Caco-2 (cell line): ENCODE results near the gene DGKB. TPM values are rescaled to one million over a fixed set of nuclear protein-coding genes. Genes with fewer than 3 reads are reported as not detected.

ENCODE experiments used
- BruUV-seq: library from RNA; stranded (reverse); fragments of 400-500 nt; replicated peaks from 2 replicates; lab custom pipeline; 2021; lab: Mats Ljungman, UMichigan
- CTCF ChIA-PET: fragments of 300-600 bp; sonication (Branson Sonifier 250); formaldehyde crosslinking; loops from one replicate; lab custom pipeline; 2022; ENCODE audit warnings: antibody characterized with exemption; lab: Charles Lee
- POLR2A ChIA-PET: fragments of 300-600 bp; sonication (Branson Sonifier 250); formaldehyde crosslinking; loops from one replicate; lab custom pipeline; 2022; ENCODE audit warnings: antibody characterized with exemption; lab: Charles Lee
- DNase-seq, 2 experiments: peaks; one replicate each; pipeline versions ENCODE4 v3.0.0 to v3.0.0-alpha.2; 2020 to 2022
- H3K27me3 ChIP-seq: replicated peaks from 2 replicates; pipeline ENCODE4 v1.6.0; 2011; ENCODE audit warnings: low read length; ENCODE audit not compliant: control insufficient read depth, insufficient read depth
- H3K36me3 ChIP-seq: 2 replicates; pipeline ENCODE4 v1.5.1; 2011; ENCODE audit warnings: low read length; ENCODE audit not compliant: control insufficient read depth, insufficient read depth
- H3K4me1 ChIP-seq: fragments of 250-450 bp; sonication (Bioruptor Pico); 2 replicates; pipeline ENCODE4 v1.5.1; 2020; ENCODE audit warnings: mild to moderate bottlenecking
- H3K4me3 ChIP-seq: 2 replicates; pipeline ENCODE4 v1.5.1; 2011; ENCODE audit warnings: low read depth, mild to moderate bottlenecking, control low read depth, low read length
- H3K9me3 ChIP-seq: fragments of 250-450 bp; sonication (Bioruptor Pico); 2 replicates; pipeline ENCODE4 v1.5.1; 2020; ENCODE audit warnings: mild to moderate bottlenecking, moderate library complexity
- H3K27ac Mint-ChIP-seq: one replicate; pipeline ENCODE4 v1.8.0; 2022; ENCODE audit warnings: mixed read lengths; ENCODE audit not compliant: unreplicated experiment
- H3K27me3 Mint-ChIP-seq: one replicate; pipeline ENCODE4 v1.8.0; 2022; ENCODE audit warnings: mixed read lengths; ENCODE audit not compliant: insufficient read depth, unreplicated experiment
- H3K36me3 Mint-ChIP-seq: one replicate; pipeline ENCODE4 v1.8.0; 2022; ENCODE audit warnings: mild to moderate bottlenecking, mixed read lengths; ENCODE audit not compliant: insufficient read depth, unreplicated experiment
- H3K4me1 Mint-ChIP-seq: one replicate; pipeline ENCODE4 v1.8.0; 2022; ENCODE audit warnings: low read depth, mixed read lengths; ENCODE audit not compliant: unreplicated experiment
- H3K4me3 Mint-ChIP-seq: one replicate; pipeline ENCODE4 v1.8.0; 2022; ENCODE audit warnings: mild to moderate bottlenecking, moderate library complexity, mixed read lengths; ENCODE audit not compliant: unreplicated experiment
- H3K9me3 Mint-ChIP-seq: one replicate; pipeline ENCODE4 v1.8.0; 2022; ENCODE audit warnings: mixed read lengths; ENCODE audit not compliant: unreplicated experiment
- CTCF ChIP-seq, 2 experiments: fragments of 200-600 bp in 1 of 2; IDR thresholded peaks; 1 replicate in 1 of 2; 2 replicates in 1 of 2; pipeline versions ENCODE4 v1.5.1 to v1.8.0; 2011 to 2022; ENCODE audit warnings: antibody characterized with exemption in 1 of 2, control low read depth in 1 of 2, inconsistent platforms in 1 of 2, low read depth in 1 of 2, low read length in 1 of 2, mild to moderate bottlenecking in 1 of 2, moderate library complexity in 1 of 2; ENCODE audit not compliant: insufficient read depth in 1 of 2, severe bottlenecking in 1 of 2, unreplicated experiment in 1 of 2
- intact Hi-C: fragments of 100-400 bp; cut with micrococcal nuclease; formaldehyde crosslinking; loops from one replicate; pipeline ENCODE4 v1.10.0; 2022; ENCODE audit not compliant: unreplicated experiment
- total RNA-seq: library from RNA; stranded (reverse); gene quantifications from 2 replicates; pipeline ENCODE4 v1.2.3, GENCODE V29; 2022

DGKB gene
- total RNA-seq, 1 experiment from 2014 or later, result 0.39 TPM

DNA sequence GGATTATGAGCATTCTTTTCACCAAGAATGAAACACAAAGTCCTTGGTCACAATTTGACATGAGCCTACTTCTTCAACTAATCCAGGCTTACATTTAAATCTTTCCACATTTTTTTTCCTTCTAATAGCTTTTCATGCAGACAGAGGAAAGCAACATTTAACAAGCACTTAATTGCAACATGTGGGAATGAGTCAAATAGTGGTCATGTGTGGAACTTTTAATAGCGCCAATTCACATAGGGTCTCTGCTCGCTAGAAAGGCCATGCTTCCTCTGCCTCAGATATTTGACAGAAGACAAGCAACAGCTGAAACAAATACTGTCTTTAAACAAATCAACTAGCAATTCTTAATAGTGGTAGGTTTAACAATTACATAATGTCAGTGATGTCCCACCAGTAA is 627.2 kb downstream of the DGKB start:
- no peak for TF ChIP-seq CTCF (IDR thresholded peaks at IDR 0.05; ENCODE audit: insufficient read depth in 1 of 2, low read depth in 1 of 2, low read length in 1 of 2, severe bottlenecking in 1 of 2, unreplicated experiment in 1 of 2)
- H3K4me3 Mint-ChIP-seq, result no peak overlapping the region
- H3K4me1 Mint-ChIP-seq, result no peaks in the 10 kb centered on the region
- DNase-seq, result no peak
- ChIA-PET POLR2A (no interaction called here), CTCF (no interaction called here)
- Histone ChIP-seq H3K36me3 (no peaks in the 10 kb centered on the region), H3K4me1 (no peaks in the 10 kb centered on the region), H3K4me3 (no peak overlapping the region), H3K27me3 (no peaks in the 10 kb centered on the region), H3K9me3 (no peaks in the 10 kb centered on the region)
- no peaks in the 10 kb centered on the region for H3K36me3 Mint-ChIP-seq
- H3K27me3 Mint-ChIP-seq, result no peaks in the 10 kb centered on the region
- no peak overlapping the region for H3K27ac Mint-ChIP-seq
- BruUV-seq, result no TSS peak
- intact Hi-C loops, result no loop called here
- H3K9me3 Mint-ChIP-seq, result no peaks in the 10 kb centered on the region

DNA sequence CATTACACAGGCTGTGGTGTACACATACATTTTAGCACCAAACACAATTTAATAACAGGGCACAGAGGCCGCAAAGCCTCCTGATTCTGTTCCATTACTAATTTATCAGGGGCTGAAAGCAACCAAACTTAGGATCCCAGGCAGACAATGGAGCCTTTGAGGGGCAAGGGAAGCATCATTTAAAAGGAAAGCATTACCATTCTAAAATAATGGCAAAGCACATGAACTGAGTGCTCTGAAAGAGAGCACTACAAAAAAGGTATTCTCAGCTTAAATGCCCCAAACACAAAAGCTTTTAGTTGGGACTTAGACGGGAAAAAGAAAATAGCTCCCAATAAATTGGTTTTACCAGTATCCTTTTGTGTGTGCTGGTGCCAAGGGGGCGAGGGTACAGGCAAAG is 631.1 kb downstream of the DGKB start:
- Histone ChIP-seq H3K27me3 (no peaks in the 10 kb centered on the region), H3K36me3 (no peaks in the 10 kb centered on the region), H3K9me3 (no peaks in the 10 kb centered on the region), H3K4me3 (no peak overlapping the region), H3K4me1 (no peaks in the 10 kb centered on the region)
- TF ChIP-seq CTCF (IDR thresholded peaks at IDR 0.05; ENCODE audit: insufficient read depth in 1 of 2, low read depth in 1 of 2, low read length in 1 of 2, severe bottlenecking in 1 of 2, unreplicated experiment in 1 of 2), result no peak
- CTCF ChIA-PET, result no interaction called here
- intact Hi-C loops, result no loop called here
- BruUV-seq, result no TSS peak
- Mint-ChIP-seq H3K27ac (no peak overlapping the region), H3K4me1 (no peaks in the 10 kb centered on the region), H3K27me3 (peaks cover 3% of the 10 kb centered on the region), H3K36me3 (no peaks in the 10 kb centered on the region), H3K4me3 (no peak overlapping the region), H3K9me3 (no peaks in the 10 kb centered on the region)
- DNase-seq, result no peak
- POLR2A ChIA-PET, result no interaction called here

GRCh38 chr7:14270099-14270498 is 632.5 kb downstream of the DGKB start:
- H3K4me3 Mint-ChIP-seq, result no peak overlapping the region
- no peaks in the 10 kb centered on the region for H3K4me1 ChIP-seq
- no TSS peak for BruUV-seq
- H3K27me3 ChIP-seq, result no peaks in the 10 kb centered on the region
- intact Hi-C loops, result no loop called here
- peaks cover 6% of the 10 kb centered on the region for H3K27me3 Mint-ChIP-seq
- H3K4me3 ChIP-seq, result no peak overlapping the region
- TF ChIP-seq CTCF (IDR thresholded peaks at IDR 0.05; ENCODE audit: insufficient read depth in 1 of 2, low read depth in 1 of 2, low read length in 1 of 2, severe bottlenecking in 1 of 2, unreplicated experiment in 1 of 2), result no peak
- no peaks in the 10 kb centered on the region for H3K9me3 ChIP-seq
- POLR2A ChIA-PET, result no interaction called here
- no peaks in the 10 kb centered on the region for H3K36me3 ChIP-seq
- H3K36me3 Mint-ChIP-seq, result no peaks in the 10 kb centered on the region
- CTCF ChIA-PET, result no interaction called here
- no peaks in the 10 kb centered on the region for H3K9me3 Mint-ChIP-seq
- no peak overlapping the region for H3K27ac Mint-ChIP-seq
- H3K4me1 Mint-ChIP-seq, result no peaks in the 10 kb centered on the region
- no peak for DNase-seq
